Ovary (tissue), 3 donors: ENCODE data around the gene CCRL2.
"Not testable (repeated sequence)": the region's sequence is repeated elsewhere in the genome, so short reads cannot be mapped to it uniquely, and the experiment has no call there.

Experiments
- POLR2A ChIP-seq: fragments of 450-650 bp; IDR thresholded peaks from one replicate; pipeline ENCODE4 v1.6.1; 2017; ENCODE audit warnings: antibody characterized with exemption, mild to moderate bottlenecking, moderate library complexity
- TF ChIP-seq, protein P1 (sequence below), 3 donors: fragments of 450-650 bp in 2 of 3; fragments of 200-600 bp in 1 of 3; IDR thresholded peaks; one replicate each; pipeline versions ENCODE4 v1.5.1 to v1.8.0; 2016 to 2022; ENCODE audit warnings: antibody characterized with exemption in 3 of 3, mild to moderate bottlenecking in 1 of 3
- donor health status: DM: no; HTN: no; CAD: no.

DNA sequence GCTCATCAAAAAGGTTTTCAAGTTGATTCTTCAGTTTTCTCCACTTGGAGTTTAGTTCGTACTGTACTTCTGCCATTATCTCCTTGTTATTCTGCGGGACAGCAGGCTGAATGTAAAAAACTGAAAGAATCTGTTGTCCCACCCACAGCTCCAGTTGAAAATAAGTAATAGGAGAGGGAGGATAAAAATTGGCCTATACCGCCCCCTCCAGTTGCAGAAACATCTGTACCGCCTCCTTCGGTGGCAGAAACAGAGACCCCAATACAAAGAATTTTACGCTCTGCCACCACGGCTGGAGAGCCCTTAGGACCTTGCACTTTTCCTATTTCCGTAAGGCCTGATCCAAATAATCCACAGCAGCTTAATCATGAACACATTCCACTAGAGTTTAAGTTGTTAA is 20.3 kb downstream of the CCRL2 start:
- TF ChIP-seq, protein P1, sequence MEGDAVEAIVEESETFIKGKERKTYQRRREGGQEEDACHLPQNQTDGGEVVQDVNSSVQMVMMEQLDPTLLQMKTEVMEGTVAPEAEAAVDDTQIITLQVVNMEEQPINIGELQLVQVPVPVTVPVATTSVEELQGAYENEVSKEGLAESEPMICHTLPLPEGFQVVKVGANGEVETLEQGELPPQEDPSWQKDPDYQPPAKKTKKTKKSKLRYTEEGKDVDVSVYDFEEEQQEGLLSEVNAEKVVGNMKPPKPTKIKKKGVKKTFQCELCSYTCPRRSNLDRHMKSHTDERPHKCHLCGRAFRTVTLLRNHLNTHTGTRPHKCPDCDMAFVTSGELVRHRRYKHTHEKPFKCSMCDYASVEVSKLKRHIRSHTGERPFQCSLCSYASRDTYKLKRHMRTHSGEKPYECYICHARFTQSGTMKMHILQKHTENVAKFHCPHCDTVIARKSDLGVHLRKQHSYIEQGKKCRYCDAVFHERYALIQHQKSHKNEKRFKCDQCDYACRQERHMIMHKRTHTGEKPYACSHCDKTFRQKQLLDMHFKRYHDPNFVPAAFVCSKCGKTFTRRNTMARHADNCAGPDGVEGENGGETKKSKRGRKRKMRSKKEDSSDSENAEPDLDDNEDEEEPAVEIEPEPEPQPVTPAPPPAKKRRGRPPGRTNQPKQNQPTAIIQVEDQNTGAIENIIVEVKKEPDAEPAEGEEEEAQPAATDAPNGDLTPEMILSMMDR (IDR thresholded peaks at IDR 0.05): not testable (repeated sequence)
- TF ChIP-seq POLR2A: not testable (repeated sequence)
